ENCODE results near the gene NMT1.
"Not testable (repeated sequence)": the region's sequence is repeated elsewhere in the genome, so short reads cannot be mapped to it uniquely, and the experiment has no call there.

Gene NMT1

GRCh38 chr17:45123930-45124796, 63.0 kb downstream of the NMT1 start:
- no peaks in the 10 kb centered on the region for H3K4me1 ChIP-seq (ENCODE audit: insufficient read depth, low read length)

GRCh38 chr17:45124797-45125122, 63.6 kb downstream of the NMT1 start:
- not testable (repeated sequence) for H3K36me3 ChIP-seq (ENCODE audit: insufficient read depth, low read length); H3K27me3 ChIP-seq (ENCODE audit: insufficient read depth, low read length); H3K9me3 ChIP-seq (ENCODE audit: insufficient read depth, low read depth, low read length); H3K4me1 ChIP-seq (ENCODE audit: insufficient read depth, low read length); H3K4me3 ChIP-seq (ENCODE audit: low read length); H3K9ac ChIP-seq (ENCODE audit: low read depth, low read length)
- peak overlapping the region; percentile 37; the same call in 1 of the 2 replicates for H3K27ac ChIP-seq (ENCODE audit: low read depth, low read length)
- 82% methylated on average over 5 of the region's 5 CpGs for WGBS

More at GRCh38 chr17:45123930-45124796, 63.0 kb downstream of the NMT1 start:
- no peaks in the 10 kb centered on the region for H3K9me3 ChIP-seq (ENCODE audit: insufficient read depth, low read depth, low read length)
- H3K4me3 ChIP-seq (ENCODE audit: low read length), result no peak overlapping the region
- no peaks in the 10 kb centered on the region for H3K36me3 ChIP-seq (ENCODE audit: insufficient read depth, low read length)
- no peaks in the 10 kb centered on the region for H3K27me3 ChIP-seq (ENCODE audit: insufficient read depth, low read length)
- H3K27ac ChIP-seq (ENCODE audit: low read depth, low read length), result peak overlapping the region; percentile 37
- no peak overlapping the region for H3K9ac ChIP-seq (ENCODE audit: low read depth, low read length)
- WGBS, result 78% methylated on average over 15 of the region's 15 CpGs

- Histone ChIP-seq H3K27me3 (ENCODE audit: insufficient read depth, low read length) (no peaks in the 10 kb centered on the region), H3K36me3 (ENCODE audit: insufficient read depth, low read length) (no peaks in the 10 kb centered on the region), H3K4me3 (ENCODE audit: low read length) (no peak overlapping the region), H3K9me3 (ENCODE audit: insufficient read depth, low read depth, low read length) (no peaks in the 10 kb centered on the region), H3K27ac (ENCODE audit: low read depth, low read length) (no peak overlapping the region), H3K4me1 (ENCODE audit: insufficient read depth, low read length) (peaks cover 3% of the 10 kb centered on the region; the same call in 1 of the 2 replicates), H3K9ac (ENCODE audit: low read depth, low read length) (no peak overlapping the region)
- 96% methylated on average over 6 of the region's 8 CpGs for WGBS
These were observed 64.4 kb downstream of the NMT1 start for GRCh38 chr17:45125509-45125908.

GRCh38 chr17:45127207-45127547, 66.1 kb downstream of the NMT1 start:
- no peaks in the 10 kb centered on the region for H3K36me3 ChIP-seq (ENCODE audit: insufficient read depth, low read length)
- H3K27me3 ChIP-seq (ENCODE audit: insufficient read depth, low read length), result no peaks in the 10 kb centered on the region
- H3K9me3 ChIP-seq (ENCODE audit: insufficient read depth, low read depth, low read length), result no peaks in the 10 kb centered on the region
- H3K4me1 ChIP-seq (ENCODE audit: insufficient read depth, low read length), result peaks cover 3% of the 10 kb centered on the region; the same call in 1 of the 2 replicates
- H3K27ac ChIP-seq (ENCODE audit: low read depth, low read length), result no peak overlapping the region
- WGBS, result 92% methylated on average over 8 of the region's 8 CpGs
- no peak overlapping the region for H3K4me3 ChIP-seq (ENCODE audit: low read length)
- H3K9ac ChIP-seq (ENCODE audit: low read depth, low read length), result no peak overlapping the region

- H3K9me3 ChIP-seq (ENCODE audit: insufficient read depth, low read depth, low read length), result no peaks in the 10 kb centered on the region
- peaks cover 3% of the 10 kb centered on the region; the same call in 1 of the 2 replicates for H3K4me1 ChIP-seq (ENCODE audit: insufficient read depth, low read length)
- peak overlapping the region; percentile 38; the same call in 1 of the 2 replicates for H3K9ac ChIP-seq (ENCODE audit: low read depth, low read length)
- 67% methylated on average over 20 of the region's 20 CpGs for WGBS
- no peaks in the 10 kb centered on the region for H3K36me3 ChIP-seq (ENCODE audit: insufficient read depth, low read length)
- peak overlapping the region; percentile 13 for H3K27ac ChIP-seq (ENCODE audit: low read depth, low read length)
- H3K27me3 ChIP-seq (ENCODE audit: insufficient read depth, low read length), result no peaks in the 10 kb centered on the region
- no peak overlapping the region for H3K4me3 ChIP-seq (ENCODE audit: low read length)
These were observed 66.6 kb downstream of the NMT1 start for GRCh38 chr17:45127548-45128300.

GRCh38 chr17:45128331-45128730, 67.2 kb downstream of the NMT1 start:
- 94% methylated on average over 5 of the region's 5 CpGs for WGBS
- Histone ChIP-seq H3K9ac (ENCODE audit: low read depth, low read length) (peak overlapping the region; percentile 38; the same call in 1 of the 2 replicates), H3K36me3 (ENCODE audit: insufficient read depth, low read length) (no peaks in the 10 kb centered on the region), H3K27ac (ENCODE audit: low read depth, low read length) (peak overlapping the region; percentile 13), H3K9me3 (ENCODE audit: insufficient read depth, low read depth, low read length) (no peaks in the 10 kb centered on the region), H3K4me1 (ENCODE audit: insufficient read depth, low read length) (peaks cover 3% of the 10 kb centered on the region; the same call in 1 of the 2 replicates), H3K27me3 (ENCODE audit: insufficient read depth, low read length) (no peaks in the 10 kb centered on the region), H3K4me3 (ENCODE audit: low read length) (no peak overlapping the region)

GRCh38 chr17:45128989-45129388, 67.9 kb downstream of the NMT1 start:
- 99% methylated on average over 2 of the region's 2 CpGs for WGBS
- Histone ChIP-seq H3K27ac (ENCODE audit: low read depth, low read length) (no peak overlapping the region), H3K4me1 (ENCODE audit: insufficient read depth, low read length) (peaks cover 3% of the 10 kb centered on the region; the same call in 1 of the 2 replicates), H3K9me3 (ENCODE audit: insufficient read depth, low read depth, low read length) (no peaks in the 10 kb centered on the region), H3K9ac (ENCODE audit: low read depth, low read length) (no peak overlapping the region), H3K4me3 (ENCODE audit: low read length) (no peak overlapping the region), H3K36me3 (ENCODE audit: insufficient read depth, low read length) (no peaks in the 10 kb centered on the region), H3K27me3 (ENCODE audit: insufficient read depth, low read length) (no peaks in the 10 kb centered on the region)

- Histone ChIP-seq H3K36me3 (ENCODE audit: insufficient read depth, low read length) (no peaks in the 10 kb centered on the region), H3K4me1 (ENCODE audit: insufficient read depth, low read length) (peaks cover 3% of the 10 kb centered on the region; the same call in 1 of the 2 replicates), H3K9ac (ENCODE audit: low read depth, low read length) (no peak overlapping the region), H3K27ac (ENCODE audit: low read depth, low read length) (no peak overlapping the region; the same call in 1 of the 2 replicates), H3K27me3 (ENCODE audit: insufficient read depth, low read length) (no peaks in the 10 kb centered on the region), H3K4me3 (ENCODE audit: low read length) (no peak overlapping the region), H3K9me3 (ENCODE audit: insufficient read depth, low read depth, low read length) (no peaks in the 10 kb centered on the region)
- WGBS, result 76% methylated on average over 9 of the region's 10 CpGs
These were observed 68.4 kb downstream of the NMT1 start for GRCh38 chr17:45129426-45129939.

GRCh38 chr17:45129940-45130680, 69.0 kb downstream of the NMT1 start:
- H3K4me3 ChIP-seq (ENCODE audit: low read length), result no peak overlapping the region
- H3K36me3 ChIP-seq (ENCODE audit: insufficient read depth, low read length), result no peaks in the 10 kb centered on the region
- H3K27ac ChIP-seq (ENCODE audit: low read depth, low read length), result no peak overlapping the region; the same call in 1 of the 2 replicates
- H3K4me1 ChIP-seq (ENCODE audit: insufficient read depth, low read length), result peaks cover 3% of the 10 kb centered on the region; the same call in 1 of the 2 replicates
- H3K27me3 ChIP-seq (ENCODE audit: insufficient read depth, low read length), result no peaks in the 10 kb centered on the region
- no peaks in the 10 kb centered on the region for H3K9me3 ChIP-seq (ENCODE audit: insufficient read depth, low read depth, low read length)
- WGBS, result 85% methylated on average over 12 of the region's 13 CpGs
- no peak overlapping the region for H3K9ac ChIP-seq (ENCODE audit: low read depth, low read length)

GRCh38 chr17:45130681-45131615, 69.8 kb downstream of the NMT1 start:
- Histone ChIP-seq H3K36me3 (ENCODE audit: insufficient read depth, low read length) (no peaks in the 10 kb centered on the region), H3K4me1 (ENCODE audit: insufficient read depth, low read length) (peaks cover 3% of the 10 kb centered on the region; the same call in 1 of the 2 replicates), H3K4me3 (ENCODE audit: low read length) (peak overlapping the region; percentile 63), H3K9ac (ENCODE audit: low read depth, low read length) (no peak overlapping the region), H3K27me3 (ENCODE audit: insufficient read depth, low read length) (no peaks in the 10 kb centered on the region), H3K27ac (ENCODE audit: low read depth, low read length) (no peak overlapping the region), H3K9me3 (ENCODE audit: insufficient read depth, low read depth, low read length) (no peaks in the 10 kb centered on the region)
- WGBS, result 91% methylated on average over 17 of the region's 17 CpGs

Data from HUES64 (cell line).